Retinal pigment epithelial cell (primary cell): ENCODE results near the gene RNU1-2.
"Not testable (repeated sequence)": the region's sequence is repeated elsewhere in the genome, so short reads cannot be mapped to it uniquely, and the experiment has no call there.

Source experiments
- DNase-seq: peaks from one replicate; pipeline ENCODE4 v3.0.0-alpha.2; 2010; ENCODE audit warnings: low read depth
- H3K4me3 ChIP-seq: 2 replicates; pipeline ENCODE4 v1.5.1; 2011; ENCODE audit warnings: mild to moderate bottlenecking, low read length, control low read depth, moderate library complexity
- TF ChIP-seq, protein P1 (sequence below): conservative IDR thresholded peaks from 2 replicates; pipeline ENCODE4 v1.5.1; 2011; ENCODE audit warnings: low read depth, low read length, control low read depth, inconsistent platforms

RNU1-2 gene

DNA sequence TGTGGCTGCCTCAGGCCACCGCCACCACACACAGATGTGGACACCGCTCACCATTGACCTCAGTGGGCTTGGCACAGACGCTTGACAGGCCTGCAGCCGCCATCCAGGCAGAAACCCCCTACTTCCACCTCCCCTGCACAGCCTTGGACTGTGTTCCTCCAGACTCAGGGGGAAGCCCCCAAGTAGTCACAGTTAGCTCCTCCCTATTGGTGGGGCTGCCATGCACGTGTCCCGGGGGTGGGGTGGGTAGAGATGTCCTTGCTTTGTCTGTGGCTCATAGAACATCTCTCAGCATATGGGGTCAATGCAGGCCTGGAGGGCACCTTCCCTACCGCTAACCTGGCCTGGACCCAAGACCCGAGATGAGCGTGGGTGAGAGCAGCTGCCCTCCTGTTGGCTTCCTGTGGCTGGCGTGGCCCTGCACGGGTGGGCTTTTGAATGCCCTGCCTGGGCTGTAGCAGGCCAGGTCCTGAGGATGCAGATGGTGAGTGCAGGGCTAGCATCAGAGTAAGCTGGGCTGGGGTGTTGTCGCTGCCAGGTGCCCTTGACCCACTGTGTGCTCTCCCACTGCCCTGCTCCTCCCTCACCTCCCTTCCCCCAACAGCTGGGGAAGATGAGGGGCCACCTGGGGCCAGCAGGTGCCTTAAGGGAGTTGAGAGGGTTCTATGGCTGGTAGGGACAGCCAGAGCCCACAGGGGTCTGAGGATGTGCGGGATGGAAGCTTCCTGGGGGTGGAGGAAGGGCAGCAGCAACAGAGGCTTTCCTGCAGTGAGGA lies 32.1 kb downstream of the RNU1-2 start:
- no peak for DNase-seq
- TF ChIP-seq, protein P1, sequence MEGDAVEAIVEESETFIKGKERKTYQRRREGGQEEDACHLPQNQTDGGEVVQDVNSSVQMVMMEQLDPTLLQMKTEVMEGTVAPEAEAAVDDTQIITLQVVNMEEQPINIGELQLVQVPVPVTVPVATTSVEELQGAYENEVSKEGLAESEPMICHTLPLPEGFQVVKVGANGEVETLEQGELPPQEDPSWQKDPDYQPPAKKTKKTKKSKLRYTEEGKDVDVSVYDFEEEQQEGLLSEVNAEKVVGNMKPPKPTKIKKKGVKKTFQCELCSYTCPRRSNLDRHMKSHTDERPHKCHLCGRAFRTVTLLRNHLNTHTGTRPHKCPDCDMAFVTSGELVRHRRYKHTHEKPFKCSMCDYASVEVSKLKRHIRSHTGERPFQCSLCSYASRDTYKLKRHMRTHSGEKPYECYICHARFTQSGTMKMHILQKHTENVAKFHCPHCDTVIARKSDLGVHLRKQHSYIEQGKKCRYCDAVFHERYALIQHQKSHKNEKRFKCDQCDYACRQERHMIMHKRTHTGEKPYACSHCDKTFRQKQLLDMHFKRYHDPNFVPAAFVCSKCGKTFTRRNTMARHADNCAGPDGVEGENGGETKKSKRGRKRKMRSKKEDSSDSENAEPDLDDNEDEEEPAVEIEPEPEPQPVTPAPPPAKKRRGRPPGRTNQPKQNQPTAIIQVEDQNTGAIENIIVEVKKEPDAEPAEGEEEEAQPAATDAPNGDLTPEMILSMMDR = no peak
- H3K4me3 ChIP-seq = no peak overlapping the region

DNA sequence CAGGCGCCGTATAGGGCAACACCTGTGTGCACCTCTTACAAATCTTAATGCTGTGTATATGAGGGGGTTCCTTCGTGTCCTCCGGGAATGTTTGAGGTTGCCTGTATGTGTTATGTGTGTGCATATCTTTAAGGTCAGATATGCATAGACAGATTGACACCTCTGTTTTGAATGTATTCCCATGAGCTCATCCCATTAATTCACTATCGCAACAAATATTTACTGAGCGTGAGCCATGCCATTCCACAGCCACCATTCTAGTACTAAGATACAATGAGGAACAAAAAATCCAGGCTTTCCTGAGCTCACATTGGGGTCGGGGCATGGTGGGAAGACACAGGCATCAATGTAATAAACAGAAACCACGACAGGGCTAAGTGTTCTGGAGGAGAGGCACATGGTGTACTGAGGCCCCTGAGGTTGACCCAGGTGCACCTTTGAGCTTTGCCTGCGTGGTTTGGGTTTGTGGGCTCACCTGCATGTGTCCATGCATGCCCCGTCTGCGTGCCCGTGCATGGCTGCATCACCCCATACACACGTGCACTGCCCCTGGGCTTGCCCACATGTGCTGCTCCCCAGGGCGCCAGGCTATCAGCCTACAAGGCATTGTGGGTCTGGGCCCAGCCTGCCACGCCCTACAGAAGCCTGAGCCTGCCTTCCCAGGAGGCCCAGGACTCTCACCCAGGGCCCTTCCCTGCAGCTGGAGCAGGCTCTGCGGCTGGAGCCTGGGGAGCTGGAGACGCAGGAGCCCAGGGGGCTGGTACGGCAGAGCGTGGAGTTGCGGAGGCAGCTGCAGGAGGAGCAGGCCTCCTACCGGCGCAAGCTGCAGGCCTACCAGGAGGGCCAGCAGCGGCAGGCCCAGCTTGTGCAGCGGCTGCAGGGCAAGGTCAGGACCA lies 33.6 kb downstream of the RNU1-2 start:
- DNase-seq, H3K4me3 ChIP-seq: not testable (repeated sequence)

DNA sequence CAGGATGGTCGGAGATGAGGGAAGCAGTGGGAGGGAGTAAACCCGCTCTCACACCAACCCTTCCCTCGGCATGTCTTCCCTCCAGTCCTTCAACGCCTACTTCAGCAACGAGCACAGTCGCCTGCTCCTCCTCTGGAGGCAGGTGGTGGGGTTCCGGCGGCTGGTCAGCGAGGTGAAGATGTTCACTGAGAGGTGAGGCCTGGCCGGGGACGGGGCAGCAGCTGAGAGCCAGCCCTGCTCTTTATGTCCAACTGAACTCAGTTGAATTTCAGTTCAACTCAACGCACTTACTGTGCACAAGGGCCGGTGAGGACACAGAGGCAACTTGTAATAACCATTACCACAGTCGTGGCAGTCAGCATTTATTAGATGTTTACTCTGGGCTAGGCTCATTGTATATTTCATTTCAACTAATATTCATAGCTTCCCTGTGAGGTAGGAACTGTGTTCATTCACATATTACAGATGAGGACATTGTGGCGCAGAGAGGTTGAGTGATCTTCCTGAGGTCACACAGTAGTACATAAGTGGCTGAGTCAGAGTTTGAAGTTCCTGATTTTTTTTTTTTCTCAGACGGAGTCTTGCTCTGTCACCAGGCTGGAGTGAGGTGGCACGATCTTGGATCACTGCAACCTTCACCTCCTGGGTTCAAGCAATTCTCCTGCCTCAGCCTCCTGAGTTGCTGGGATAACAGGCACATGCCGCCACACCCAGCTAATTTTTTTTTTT lies 35.6 kb downstream of the RNU1-2 start:
- not testable (repeated sequence) for H3K4me3 ChIP-seq, DNase-seq

DNA sequence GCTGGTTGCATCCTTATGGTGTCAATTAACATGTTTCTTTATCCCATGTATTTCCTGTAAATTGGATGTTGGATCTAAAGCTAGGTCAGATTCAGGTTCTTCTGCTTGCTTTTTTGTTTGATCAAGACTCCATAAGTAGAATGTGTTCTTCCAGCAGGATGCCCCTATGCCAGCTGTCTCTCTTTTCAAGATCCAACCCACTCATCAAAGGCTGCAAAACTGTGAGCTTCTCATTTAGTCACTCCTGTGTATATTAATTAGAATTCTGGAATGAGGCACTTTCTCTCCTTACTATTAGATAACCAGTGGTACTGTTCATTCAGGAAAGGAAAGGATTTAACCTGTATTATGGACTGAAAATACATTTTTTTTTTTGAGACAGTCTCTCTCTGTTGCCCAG lies 38.2 kb downstream of the RNU1-2 start:
- DNase-seq, H3K4me3 ChIP-seq: not testable (repeated sequence)

DNA sequence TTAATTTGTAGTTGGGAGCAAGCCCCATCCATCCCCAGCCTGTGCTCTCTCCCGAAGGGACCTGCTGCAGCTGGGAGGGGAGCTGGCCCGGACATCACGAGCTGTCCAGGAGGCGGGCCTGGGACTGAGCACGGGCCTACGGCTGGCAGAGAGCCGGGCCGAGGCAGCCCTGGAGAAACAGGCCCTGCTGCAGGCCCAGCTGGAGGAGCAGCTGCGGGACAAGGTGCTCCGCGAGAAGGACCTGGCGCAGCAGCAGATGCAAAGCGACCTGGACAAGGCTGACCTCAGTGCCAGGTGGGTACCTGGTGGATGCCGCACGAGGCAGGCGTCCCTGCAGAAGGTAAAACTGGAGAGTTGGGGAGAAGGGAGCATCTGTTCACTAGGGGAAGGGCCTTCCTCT lies 40.8 kb downstream of the RNU1-2 start:
- not testable (repeated sequence) for DNase-seq, H3K4me3 ChIP-seq

DNA sequence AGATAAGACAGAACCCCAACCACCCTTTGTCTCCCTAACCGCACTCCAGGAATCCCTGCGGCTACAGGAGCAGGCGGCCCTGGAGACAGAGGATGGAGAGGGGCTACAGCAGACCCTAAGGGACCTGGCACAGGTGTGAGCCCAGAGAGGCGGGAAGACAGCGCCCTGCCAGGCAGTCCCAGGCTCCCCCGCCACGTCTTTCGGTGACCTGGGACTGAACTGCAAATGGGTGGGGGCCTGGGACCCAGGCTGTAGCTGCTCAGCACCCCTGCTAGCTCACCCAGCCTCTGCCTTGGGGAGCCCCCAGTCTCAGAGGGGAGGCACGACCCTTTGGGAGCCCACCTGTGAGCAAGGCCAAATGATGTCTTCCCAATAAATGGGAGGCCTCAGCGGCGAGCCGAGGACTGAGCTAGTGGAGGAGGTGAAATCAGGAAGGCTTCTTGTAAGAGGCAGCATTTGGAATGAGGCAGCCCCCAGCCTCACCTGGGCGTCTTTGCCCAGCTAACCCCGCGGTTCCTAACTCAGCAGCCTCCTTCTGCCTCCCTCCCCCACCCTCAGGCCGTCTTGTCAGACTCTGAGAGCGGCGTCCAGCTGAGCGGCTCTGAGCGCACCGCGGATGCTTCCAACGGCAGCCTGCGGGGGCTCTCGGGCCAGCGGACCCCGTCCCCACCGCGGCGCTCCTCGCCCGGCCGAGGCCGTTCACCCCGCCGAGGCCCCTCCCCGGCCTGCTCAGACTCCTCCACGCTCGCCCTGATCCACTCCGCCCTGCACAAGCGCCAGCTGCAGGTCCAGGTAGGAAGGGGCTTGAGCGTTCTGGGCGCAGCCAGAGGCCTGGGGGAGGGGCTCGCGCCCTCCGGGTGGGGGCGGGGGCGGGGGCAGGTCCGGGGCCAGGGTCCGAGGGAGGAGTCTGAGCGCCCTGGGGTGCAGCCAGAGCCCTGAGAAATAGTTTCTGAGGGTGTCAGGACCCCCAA lies 42.9 kb downstream of the RNU1-2 start:
- no peak for DNase-seq
- H3K4me3 ChIP-seq = no peak overlapping the region
- TF ChIP-seq, protein P1 = no peak

DNA sequence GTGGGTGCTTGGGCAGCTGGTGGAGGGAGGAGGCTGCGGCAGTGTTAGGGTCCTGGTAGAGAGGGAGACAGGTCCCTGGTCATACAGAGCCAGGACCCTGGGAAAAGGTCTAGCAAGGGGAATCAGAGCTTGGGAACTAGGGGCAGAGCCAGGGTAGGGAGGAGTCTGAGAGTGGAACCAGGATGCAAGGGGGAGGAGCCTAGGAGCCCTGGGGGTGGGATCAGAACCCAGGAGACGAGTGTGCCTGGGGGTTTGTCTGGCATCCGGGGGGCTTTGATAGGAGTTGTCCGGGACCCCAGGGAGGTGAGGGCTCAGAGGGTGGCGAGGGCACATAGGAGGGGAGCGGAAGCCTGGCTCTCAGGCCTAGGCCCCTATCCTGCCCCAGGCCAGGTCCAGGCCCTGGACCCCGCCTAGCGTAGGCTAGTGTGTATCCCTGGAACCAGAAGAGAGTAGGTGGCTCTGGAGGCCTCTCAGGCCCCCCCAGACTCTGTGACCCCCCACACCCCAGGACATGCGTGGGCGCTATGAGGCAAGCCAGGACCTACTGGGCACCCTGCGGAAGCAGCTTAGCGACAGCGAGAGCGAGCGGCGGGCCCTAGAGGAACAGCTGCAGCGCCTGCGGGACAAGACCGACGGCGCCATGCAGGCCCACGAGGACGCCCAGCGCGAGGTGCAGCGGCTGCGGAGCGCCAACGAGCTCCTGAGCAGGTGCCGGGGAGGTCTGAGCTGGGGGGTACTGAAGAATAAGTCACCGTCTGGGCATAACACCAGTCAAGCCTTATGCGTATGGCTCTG lies 43.8 kb downstream of the RNU1-2 start:
- not testable (repeated sequence) for H3K4me3 ChIP-seq, DNase-seq

DNA sequence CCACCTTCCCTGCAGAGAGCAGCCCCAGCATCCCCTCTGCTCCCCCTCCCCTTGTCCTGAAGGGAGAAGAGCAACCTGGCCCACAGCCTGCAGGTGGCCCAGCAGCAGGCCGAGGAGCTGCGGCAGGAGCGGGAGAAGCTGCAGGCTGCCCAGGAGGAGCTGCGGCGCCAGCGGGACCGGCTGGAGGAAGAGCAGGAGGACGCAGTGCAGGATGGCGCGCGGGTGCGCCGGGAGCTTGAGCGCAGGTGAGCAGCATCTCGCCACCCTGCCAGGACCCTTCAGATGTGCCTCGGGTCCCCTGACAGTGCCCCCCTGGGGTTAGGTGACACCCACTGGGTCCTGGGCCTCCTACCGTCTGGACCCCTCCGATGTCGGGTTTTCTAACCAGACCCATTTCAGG lies 48.3 kb downstream of the RNU1-2 start:
- TF ChIP-seq, protein P1 = no peak
- H3K4me3 ChIP-seq = no peak overlapping the region
- DNase-seq = no peak

DNA sequence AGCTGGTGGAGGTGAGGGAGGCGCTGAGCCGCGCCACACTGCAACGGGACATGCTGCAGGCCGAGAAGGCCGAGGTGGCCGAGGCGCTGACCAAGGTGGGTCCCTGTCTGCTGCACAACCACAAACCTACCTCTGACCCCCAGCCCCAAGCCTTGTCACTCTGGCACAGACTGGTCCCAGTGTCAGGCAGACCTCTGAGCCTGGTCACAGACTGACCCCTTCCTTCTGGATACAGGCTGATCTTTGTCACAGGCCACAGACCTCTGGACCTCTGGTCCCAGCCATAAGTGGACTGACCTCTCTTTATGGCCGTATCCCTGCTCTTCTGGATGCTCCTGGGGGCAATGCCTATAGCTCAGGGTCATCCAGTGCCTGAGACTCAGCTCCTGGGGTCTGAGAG lies 49.7 kb downstream of the RNU1-2 start:
- DNase-seq, H3K4me3 ChIP-seq: not testable (repeated sequence)
